ENCODE results near the gene NR2F2.

The NR2F2 gene

GRCh38 chr15:96333131-96334016 lies 2.9 kb downstream of the NR2F2 start:
- DNase-seq = no peak

DNA sequence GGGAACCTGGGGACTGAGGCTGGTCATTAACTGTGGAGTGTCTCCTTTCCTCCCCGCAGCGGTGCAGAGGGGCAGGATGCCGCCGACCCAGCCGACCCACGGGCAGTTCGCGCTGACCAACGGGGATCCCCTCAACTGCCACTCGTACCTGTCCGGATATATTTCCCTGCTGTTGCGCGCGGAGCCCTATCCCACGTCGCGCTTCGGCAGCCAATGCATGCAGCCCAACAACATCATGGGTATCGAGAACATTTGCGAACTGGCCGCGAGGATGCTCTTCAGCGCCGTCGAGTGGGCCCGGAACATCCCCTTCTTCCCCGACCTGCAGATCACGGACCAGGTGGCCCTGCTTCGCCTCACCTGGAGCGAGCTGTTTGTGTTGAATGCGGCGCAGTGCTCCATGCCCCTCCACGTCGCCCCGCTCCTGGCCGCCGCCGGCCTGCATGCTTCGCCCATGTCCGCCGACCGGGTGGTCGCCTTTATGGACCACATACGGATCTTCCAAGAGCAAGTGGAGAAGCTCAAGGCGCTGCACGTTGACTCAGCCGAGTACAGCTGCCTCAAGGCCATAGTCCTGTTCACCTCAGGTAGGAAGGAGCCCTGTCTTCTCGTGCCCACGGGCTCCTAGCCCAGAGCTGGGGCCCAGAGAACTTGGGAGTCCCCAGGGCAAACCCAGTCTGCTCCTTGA lies 3.7 kb downstream of the NR2F2 start:
- no peak for DNase-seq

GRCh38 chr15:96334705-96335410 lies 4.4 kb downstream of the NR2F2 start:
- DNase-seq = no peak

- DNase-seq = no peak
These were observed 5.0 kb downstream of the NR2F2 start for GRCh38 chr15:96335411-96336024.

DNA sequence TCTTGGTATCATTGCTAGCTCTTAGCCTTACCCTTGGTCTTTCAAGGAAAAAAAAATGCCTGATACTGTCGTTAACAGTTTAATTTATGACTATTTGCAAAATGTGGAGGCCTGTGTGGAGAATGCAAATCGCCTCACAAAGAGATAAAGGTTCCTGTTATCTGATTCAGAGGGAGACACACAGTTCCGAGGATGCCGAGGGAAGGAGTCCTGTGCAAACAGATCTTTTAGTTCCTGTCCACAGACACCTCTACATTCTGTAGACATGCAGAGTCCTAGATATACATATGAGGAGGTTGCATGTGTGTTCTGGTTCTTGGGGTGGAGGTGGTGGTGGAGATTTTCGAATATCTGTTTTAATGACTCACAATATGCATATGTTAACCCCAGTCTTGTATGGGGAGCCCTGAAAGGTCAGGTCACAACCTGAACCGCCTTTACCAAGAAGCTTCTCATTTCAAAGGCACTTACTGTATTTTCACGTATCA lies 5.7 kb downstream of the NR2F2 start:
- DNase-seq = no peak

- no peak for DNase-seq
These were observed 6.3 kb downstream of the NR2F2 start for GRCh38 chr15:96336596-96337364.

- no peak for DNase-seq
These were observed 7.0 kb downstream of the NR2F2 start for GRCh38 chr15:96337365-96338023.

GRCh38 chr15:96338074-96338765 lies 7.7 kb downstream of the NR2F2 start:
- DNase-seq = no peak

GRCh38 chr15:96338766-96339618 lies 8.5 kb downstream of the NR2F2 start:
- no peak for DNase-seq

- no peak for DNase-seq
These were observed 9.3 kb downstream of the NR2F2 start for GRCh38 chr15:96339619-96340347.

DNA sequence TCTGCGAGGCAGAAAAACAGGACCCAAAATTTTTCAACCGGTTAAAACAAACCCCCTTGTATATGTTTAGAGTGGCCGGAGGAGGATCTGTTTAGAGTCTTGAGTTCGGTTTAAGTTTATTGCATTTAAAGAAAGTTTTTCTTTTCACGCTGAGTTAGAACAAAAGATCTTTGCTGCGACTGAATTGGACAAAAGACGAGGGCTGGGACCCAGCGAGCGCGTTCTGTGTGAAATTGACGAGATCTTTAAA lies 9.8 kb downstream of the NR2F2 start:
- no peak for DNase-seq

- DNase-seq = no peak
These were observed 10.4 kb downstream of the NR2F2 start for GRCh38 chr15:96340598-96341512.

GRCh38 chr15:96341513-96342405 lies 11.3 kb downstream of the NR2F2 start:
- no peak for DNase-seq

- DNase-seq = no peak
These were observed 12.1 kb downstream of the NR2F2 start for GRCh38 chr15:96342406-96343112.

DNA sequence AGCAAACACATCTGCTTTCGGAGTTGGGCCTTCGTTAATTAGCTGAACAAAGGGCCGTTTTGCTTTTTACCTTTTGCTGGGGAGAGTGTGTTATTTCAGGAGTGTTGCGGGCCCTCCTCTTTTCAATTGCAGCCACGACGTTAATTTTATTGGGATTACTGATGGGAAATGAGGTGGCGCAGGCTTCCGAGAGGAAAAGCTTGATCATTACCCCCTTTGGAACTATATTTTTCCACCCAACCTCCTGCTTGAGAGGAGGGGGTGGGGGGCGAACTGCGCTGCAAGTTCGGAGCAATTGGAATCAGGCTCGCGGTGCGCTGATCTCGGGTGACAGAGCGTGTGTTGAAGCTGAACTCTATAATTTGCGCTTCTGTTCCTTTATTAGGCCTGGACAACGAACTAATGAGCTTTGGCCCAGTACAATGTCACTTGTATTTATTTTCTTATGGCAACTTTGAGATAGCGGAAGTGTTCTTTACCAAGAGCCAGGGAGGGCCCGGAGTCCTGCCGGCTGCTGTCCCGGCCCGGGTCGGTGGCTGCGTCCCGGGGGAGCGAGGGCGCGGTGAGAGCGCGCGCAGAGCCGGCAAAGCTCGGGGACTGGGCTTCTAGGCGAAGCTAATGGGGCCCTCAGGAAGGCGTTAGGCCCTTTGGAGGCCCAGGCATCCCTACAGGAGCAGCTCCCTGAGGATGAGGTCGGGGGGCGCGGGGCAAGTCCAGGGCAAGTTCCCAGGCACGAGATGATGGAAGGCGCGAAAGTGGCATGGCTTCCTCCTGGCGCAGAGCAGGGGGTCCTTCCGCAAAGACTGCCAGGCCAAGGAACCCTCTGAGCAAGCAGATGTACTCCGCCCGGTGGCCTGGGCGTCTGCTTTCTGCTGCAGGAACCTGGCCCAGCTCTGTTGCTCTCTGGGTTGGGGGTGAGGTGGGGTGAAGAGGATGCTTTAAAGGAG lies 12.9 kb downstream of the NR2F2 start:
- no peak for DNase-seq
